A549 (cell line): ENCODE results near the gene NGEF. TPM values are rescaled to one million over a fixed set of nuclear protein-coding genes. Genes with fewer than 3 reads are reported as not detected.

Experiments
- ATAC-seq, 2 experiments: fragments of 200-7000 bp in 1 of 2; fragments of >200 bp in 1 of 2; cut with Nextera tagmentation in 1 of 2; cut with Tn5 transposase in 1 of 2; 3 replicates each; pipeline versions ENCODE4 v1.8.0 to v1.9.1; 2018 to 2020; ENCODE audit warnings: mild to moderate bottlenecking in 1 of 2, moderate library complexity in 1 of 2
- CTCF ChIA-PET: fragments of 300-600 bp; sonication (Branson Sonifier 250); formaldehyde crosslinking; extraction: SDS; loops from one replicate; lab custom pipeline; 2021; ENCODE audit warnings: antibody characterized with exemption, inconsistent platforms; lab: Yijun Ruan, JAX
- POLR2A ChIA-PET: fragments of 350-600 bp; formaldehyde crosslinking; extraction: SDS; loops from one replicate; lab custom pipeline; 2021; ENCODE audit warnings: antibody characterized with exemption, inconsistent platforms; lab: Yijun Ruan, JAX
- DNase-seq, 2 experiments: peaks; one replicate each; pipeline versions ENCODE4 v3.0.0 to v3.0.0-alpha.2; 2011 to 2016; ENCODE audit warnings: low read depth in 1 of 2, low spot score in 1 of 2
- FAIRE-seq: peaks from 2 replicates; lab custom pipeline; 2011; peaks lifted over from hg19 to GRCh38; lab: Jason Lieb, UNC
- H3K27ac ChIP-seq, 2 experiments: fragments of >200 bp; sonication (Bioruptor Twin); formaldehyde crosslinking; 3 replicates each; pipeline ENCODE4 v1.5.1; 2016 to 2017
- H3K4me1 ChIP-seq: fragments of >200 bp; sonication (Bioruptor Twin); formaldehyde crosslinking; 3 replicates; pipeline ENCODE4 v1.6.1; 2016
- H3K4me2 ChIP-seq: fragments of >200 bp; sonication (Bioruptor Twin); formaldehyde crosslinking; 3 replicates; pipeline ENCODE4 v1.6.1; 2016
- H3K4me3 ChIP-seq: fragments of >200 bp; sonication (Bioruptor Twin); formaldehyde crosslinking; 3 replicates; pipeline ENCODE4 v1.5.1; 2016
- H3K9me3 ChIP-seq: fragments of >200 bp; sonication (Bioruptor Twin); formaldehyde crosslinking; 3 replicates; pipeline ENCODE4 v1.6.1; 2016
- CBX2 ChIP-seq: fragments of 200-600 bp; sonication (generic); IDR thresholded peaks from 2 replicates; pipeline ENCODE4 v1.6.1; 2016; ENCODE audit warnings: low read depth, mild to moderate bottlenecking, borderline replicate concordance
- EP300 ChIP-seq, 2 experiments: fragments of >200 bp; sonication (Bioruptor Twin); formaldehyde crosslinking; IDR thresholded peaks; 2 replicates in 1 of 2; 3 replicates in 1 of 2; pipeline ENCODE4 v1.6.1; 2016 to 2017
- FOSB ChIP-seq: fragments of 250-450 bp; sonication (Bioruptor Pico); IDR thresholded peaks from 2 replicates; pipeline ENCODE4 v1.5.0; 2020; ENCODE audit warnings: mild to moderate bottlenecking, moderate library complexity
- FOXS1 ChIP-seq: fragments of 250-450 bp; sonication (Bioruptor Pico); IDR thresholded peaks from 2 replicates; pipeline ENCODE4 v1.5.0; 2020; ENCODE audit warnings: mild to moderate bottlenecking, moderate library complexity
- HEYL ChIP-seq: fragments of 250-450 bp; sonication (Bioruptor Pico); IDR thresholded peaks from 2 replicates; pipeline ENCODE4 v1.8.0; 2021; ENCODE audit warnings: mild to moderate bottlenecking, moderate library complexity
- HOXA7 ChIP-seq: fragments of 250-450 bp; sonication (Bioruptor Pico); IDR thresholded peaks from 2 replicates; pipeline ENCODE4 v1.5.0; 2020; ENCODE audit warnings: mild to moderate bottlenecking, moderate library complexity
- KDM5A ChIP-seq: fragments of 200-600 bp; sonication (generic); IDR thresholded peaks from 2 replicates; pipeline ENCODE4 v1.6.1; 2016; ENCODE audit warnings: antibody characterized with exemption, mild to moderate bottlenecking
- MAFK ChIP-seq: fragments of 450-650 bp; IDR thresholded peaks from 2 replicates; pipeline ENCODE4 v1.6.1; 2014; ENCODE audit not compliant: partially characterized antibody
- MAZ ChIP-seq: fragments of 150-350 bp; IDR thresholded peaks from 2 replicates; pipeline ENCODE4 v1.6.1; 2014; ENCODE audit warnings: antibody characterized with exemption, low read depth, low read length, borderline replicate concordance
- NPAS2 ChIP-seq: fragments of 250-450 bp; sonication (Bioruptor Pico); IDR thresholded peaks from 2 replicates; pipeline ENCODE4 v1.8.0; 2022; ENCODE audit warnings: mild to moderate bottlenecking, moderate library complexity, borderline replicate concordance
- PHF8 ChIP-seq: fragments of 200-600 bp; sonication (generic); IDR thresholded peaks from 2 replicates; pipeline ENCODE4 v1.6.1; 2016; ENCODE audit warnings: low read depth, mild to moderate bottlenecking, antibody characterized with exemption, moderate library complexity, borderline replicate concordance
- RAD21 ChIP-seq, 2 experiments: fragments of >200 bp in 1 of 2; sonication (Bioruptor Twin) in 1 of 2; formaldehyde crosslinking in 1 of 2; IDR thresholded peaks in 1 of 2; conservative IDR thresholded peaks in 1 of 2; 2 replicates in 1 of 2; 3 replicates in 1 of 2; pipeline ENCODE4 v1.6.1; 2012 to 2018; ENCODE audit warnings: inconsistent platforms in 1 of 2
- RARB ChIP-seq: fragments of 250-450 bp; sonication (Bioruptor Pico); IDR thresholded peaks from 2 replicates; pipeline ENCODE4 v1.8.0; 2021; ENCODE audit warnings: mild to moderate bottlenecking, moderate library complexity
- RFX5 ChIP-seq: fragments of 450-650 bp; IDR thresholded peaks from 2 replicates; pipeline ENCODE4 v1.7.1; 2014; ENCODE audit warnings: antibody characterized with exemption, mild to moderate bottlenecking, moderate library complexity
- TFCP2L1 ChIP-seq: fragments of 250-450 bp; sonication (Bioruptor Pico); IDR thresholded peaks from 2 replicates; pipeline ENCODE4 v1.5.0; 2021; ENCODE audit warnings: mild to moderate bottlenecking
- ZC3H11A ChIP-seq: fragments of 450-650 bp; IDR thresholded peaks from 2 replicates; pipeline ENCODE4 v1.6.1; 2014; ENCODE audit warnings: antibody characterized with exemption, mild to moderate bottlenecking
- ZFP36 ChIP-seq: fragments of 450-650 bp; IDR thresholded peaks from 2 replicates; pipeline ENCODE4 v1.6.1; 2014; ENCODE audit warnings: borderline replicate concordance; ENCODE audit not compliant: partially characterized antibody
- ZNF302 ChIP-seq: fragments of 250-450 bp; sonication (Bioruptor Pico); IDR thresholded peaks from 2 replicates; pipeline ENCODE4 v1.9.0; 2021; ENCODE audit warnings: inconsistent platforms, mild to moderate bottlenecking, moderate library complexity
- WGBS: methylation state at CpG from one replicate; pipeline ENCODE4 v1.1.6; 2017; ENCODE audit errors: missing lambda C conversion rate; 5-methylcytosine and 5-hydroxymethylcytosine counted together
- polyA plus RNA-seq, 4 experiments: library from polyadenylated mRNA; depleted of rRNA in 3 of 4; stranded (reverse); fragments of >200 nt; fragmentation: RNase III in 1 of 4; extraction: RNeasy Plus Mini Kit Qiagen cat#74134 plus additional on column Dnase treatment in 1 of 4; gene quantifications; 2 replicates in 3 of 4; 3 replicates in 1 of 4; pipeline ENCODE4 v1.2.3, GENCODE V29; 2011 to 2017
- TF ChIP-seq, protein P1 (sequence below): fragments of >200 bp; sonication (Bioruptor Twin); formaldehyde crosslinking; IDR thresholded peaks from 2 replicates; pipeline ENCODE4 v1.6.1; 2016
- TF ChIP-seq, protein P2 (sequence below): fragments of 150-350 bp; IDR thresholded peaks from 2 replicates; pipeline ENCODE4 v1.6.1; 2014; ENCODE audit warnings: low read depth, mild to moderate bottlenecking, low read length
- TF ChIP-seq, protein P3 (sequence below): IDR thresholded peaks from 2 replicates; pipeline ENCODE4 v1.6.1; 2012
- TF ChIP-seq, protein P4 (sequence below): fragments of >200 bp; sonication (Bioruptor Twin); formaldehyde crosslinking; IDR thresholded peaks from 3 replicates; pipeline ENCODE4 v1.5.1; 2016
- TF ChIP-seq, protein P5 (sequence below): fragments of 200-600 bp; sonication (generic); IDR thresholded peaks from 2 replicates; pipeline ENCODE4 v1.6.1; 2016; ENCODE audit warnings: antibody characterized with exemption, mild to moderate bottlenecking, moderate library complexity

The NGEF gene
- polyA plus RNA-seq, 2 of the 4 experiments (the other 2 are of a cell fraction), result 8.1 to 9.7 TPM

DNA sequence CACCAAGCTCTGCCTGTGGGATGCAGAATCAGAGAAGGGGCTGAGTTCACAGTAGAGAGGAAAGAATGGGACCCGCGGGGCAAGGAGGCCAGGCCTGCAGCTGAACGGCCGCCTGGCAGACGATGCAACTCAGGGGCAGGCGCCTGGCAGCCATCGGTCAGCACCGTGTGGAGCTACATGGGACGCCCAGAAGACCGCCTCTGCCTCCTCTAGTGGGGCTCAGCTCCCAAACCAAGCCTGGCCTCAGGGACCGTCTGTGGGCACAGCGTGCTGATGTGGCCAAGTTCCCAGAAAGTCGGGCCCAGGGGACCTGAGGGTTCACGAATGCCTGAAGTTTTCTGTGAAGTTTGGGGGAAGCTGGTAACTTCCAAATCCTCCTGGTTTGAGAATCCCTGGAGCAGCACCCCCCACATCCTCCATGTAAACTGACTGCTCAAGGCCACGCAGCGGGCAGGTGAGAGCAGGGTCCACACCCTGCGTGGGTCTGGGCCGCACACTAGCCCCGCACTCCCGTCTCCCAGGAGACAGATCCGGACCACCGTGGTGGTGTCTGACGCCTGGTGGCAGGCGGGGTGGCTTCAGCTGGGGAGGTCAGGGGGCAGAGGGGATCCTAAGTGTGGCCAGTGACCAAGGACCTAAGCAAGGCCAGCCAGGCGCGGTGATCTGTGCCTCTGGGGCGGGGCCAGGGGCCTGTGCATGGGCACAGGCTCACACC is 128.3 kb downstream of the NGEF start:
- no peak for DNase-seq
- H3K4me2 ChIP-seq, result no peak overlapping the region
- WGBS, result 93% methylated on average over 21 of the region's 27 CpGs
- CTCF ChIA-PET, result interaction anchor here (0.9 to 1.2 kb wide), 4 partner anchors 41 to 367 kb away, joined by 3 to 4 read pairs (median 3); partner anchors contain the start of gene ATG16L1
- TF ChIP-seq HEYL, result no peak
- TF ChIP-seq MAFK, result no peak
- TF ChIP-seq, all 56 proteins: peak for 0
- ATAC-seq (no peak), FAIRE-seq (no peak)
- Histone ChIP-seq H3K4me3 (no peak overlapping the region), H3K9me3 (no peaks in the 10 kb centered on the region), H3K27ac (peak overlapping the region in 1 of 2 experiments; percentile 47; a peak in 2 of 6 replicates), H3K4me1 (peaks cover 12% of the 10 kb centered on the region; the same call in 1 of the 3 replicates)
- POLR2A ChIA-PET, result no interaction called here

DNA sequence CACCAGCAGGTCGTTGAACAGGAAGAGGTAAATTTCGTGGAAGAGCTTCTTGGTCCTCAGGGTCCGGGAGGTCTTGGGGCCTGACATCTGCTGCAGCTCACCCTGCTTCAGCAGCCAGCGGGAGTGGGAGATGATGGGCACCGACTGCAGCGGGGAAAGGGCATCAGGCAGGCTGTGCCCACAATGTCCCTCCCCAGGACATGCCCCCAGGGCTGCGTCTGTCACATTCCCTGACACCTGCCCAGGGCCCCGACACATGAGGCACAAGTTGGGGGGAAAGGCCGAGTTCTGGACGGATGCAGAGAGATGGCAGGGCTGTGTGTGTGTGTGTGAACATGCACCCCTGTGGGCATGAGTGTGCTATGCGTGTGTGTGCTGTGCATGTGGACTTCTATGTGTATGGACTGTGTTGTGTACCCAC is 129.0 kb downstream of the NGEF start:
- Histone ChIP-seq H3K9me3 (no peaks in the 10 kb centered on the region), H3K4me3 (no peak overlapping the region), H3K4me2 (no peak overlapping the region), H3K4me1 (peaks cover 19% of the 10 kb centered on the region; the same call in 2 of the 3 replicates), H3K27ac (peak overlapping the region in 1 of 2 experiments; percentile 47; a peak in 1 of 6 replicates)
- ChIA-PET CTCF (interaction anchor here (0.8 to 1.2 kb wide), 5 partner anchors 31 to 368 kb away, joined by 3 to 4 read pairs (median 3); partner anchors contain the start of gene ATG16L1), POLR2A (no interaction called here)
- ATAC-seq (no peak), FAIRE-seq (no peak), DNase-seq (no peak)
- WGBS, result 77% methylated on average over 7 of the region's 11 CpGs
- TF ChIP-seq MAZ (no peak), RARB (CRISPR knock-in tag) (no peak), EP300 (IDR thresholded peaks at IDR 0.05) (no peak), CBX2 (no peak), TFCP2L1 (CRISPR knock-in tag) (no peak), RAD21 (conservative IDR thresholded peaks at IDR 0.05 in 1 of 2, IDR thresholded peaks at IDR 0.05 in 1 of 2) (no peak), ZNF302 (no peak), ZC3H11A (no peak), KDM5A (no peak), ZFP36 (no peak), RFX5 (no peak), PHF8 (no peak)
- TF ChIP-seq, protein P1, sequence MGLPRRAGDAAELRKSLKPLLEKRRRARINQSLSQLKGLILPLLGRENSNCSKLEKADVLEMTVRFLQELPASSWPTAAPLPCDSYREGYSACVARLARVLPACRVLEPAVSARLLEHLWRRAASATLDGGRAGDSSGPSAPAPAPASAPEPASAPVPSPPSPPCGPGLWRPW, result no peak
- TF ChIP-seq, protein P2, sequence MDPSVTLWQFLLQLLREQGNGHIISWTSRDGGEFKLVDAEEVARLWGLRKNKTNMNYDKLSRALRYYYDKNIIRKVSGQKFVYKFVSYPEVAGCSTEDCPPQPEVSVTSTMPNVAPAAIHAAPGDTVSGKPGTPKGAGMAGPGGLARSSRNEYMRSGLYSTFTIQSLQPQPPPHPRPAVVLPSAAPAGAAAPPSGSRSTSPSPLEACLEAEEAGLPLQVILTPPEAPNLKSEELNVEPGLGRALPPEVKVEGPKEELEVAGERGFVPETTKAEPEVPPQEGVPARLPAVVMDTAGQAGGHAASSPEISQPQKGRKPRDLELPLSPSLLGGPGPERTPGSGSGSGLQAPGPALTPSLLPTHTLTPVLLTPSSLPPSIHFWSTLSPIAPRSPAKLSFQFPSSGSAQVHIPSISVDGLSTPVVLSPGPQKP, result no peak
- TF ChIP-seq, protein P3, sequence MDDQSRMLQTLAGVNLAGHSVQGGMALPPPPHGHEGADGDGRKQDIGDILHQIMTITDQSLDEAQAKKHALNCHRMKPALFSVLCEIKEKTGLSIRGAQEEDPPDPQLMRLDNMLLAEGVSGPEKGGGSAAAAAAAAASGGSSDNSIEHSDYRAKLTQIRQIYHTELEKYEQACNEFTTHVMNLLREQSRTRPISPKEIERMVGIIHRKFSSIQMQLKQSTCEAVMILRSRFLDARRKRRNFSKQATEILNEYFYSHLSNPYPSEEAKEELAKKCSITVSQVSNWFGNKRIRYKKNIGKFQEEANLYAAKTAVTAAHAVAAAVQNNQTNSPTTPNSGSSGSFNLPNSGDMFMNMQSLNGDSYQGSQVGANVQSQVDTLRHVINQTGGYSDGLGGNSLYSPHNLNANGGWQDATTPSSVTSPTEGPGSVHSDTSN, result no peak

DNA sequence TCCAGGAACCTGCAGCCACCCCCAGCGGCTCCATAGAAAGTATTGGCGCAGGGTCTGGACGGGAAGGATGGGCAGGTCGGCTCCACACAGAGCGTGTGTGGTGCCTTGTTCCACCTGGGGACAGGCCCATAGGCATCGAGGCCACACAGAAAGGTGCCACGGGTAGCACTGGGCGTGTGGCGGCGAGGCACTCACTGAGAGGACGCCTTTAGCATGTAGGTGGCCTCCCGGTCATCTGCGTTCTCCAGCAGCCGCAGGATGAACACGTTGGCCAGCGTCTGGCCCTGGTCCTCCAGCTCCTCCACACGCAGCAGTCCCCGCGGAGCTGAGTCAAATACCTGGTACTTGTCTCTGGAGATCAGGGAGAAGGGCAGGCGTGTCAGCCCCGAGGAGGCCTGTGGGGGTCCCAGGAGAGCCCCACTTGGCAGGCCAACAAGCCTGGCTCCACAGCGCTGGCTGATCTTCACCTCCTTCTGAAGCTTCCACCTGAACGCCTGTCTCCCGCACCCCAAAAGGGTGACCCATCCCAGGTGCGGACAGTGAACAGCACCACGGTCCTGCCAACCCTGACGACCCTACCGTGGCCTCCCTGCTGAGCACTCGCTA is 129.8 kb downstream of the NGEF start:
- 97% methylated on average over 13 of the region's 29 CpGs for WGBS
- Histone ChIP-seq H3K4me3 (no peak overlapping the region), H3K27ac (no peak overlapping the region), H3K4me1 (peaks cover 27% of the 10 kb centered on the region), H3K9me3 (no peaks in the 10 kb centered on the region), H3K4me2 (no peak overlapping the region)
- ChIA-PET POLR2A (no interaction called here), CTCF (interaction anchor here (0.8 to 2.1 kb wide), 4 partner anchors 30 to 170 kb away, joined by 3 to 10 read pairs (median 4); no protein-coding TSS in a partner anchor)
- no peak for DNase-seq
- no peak for FAIRE-seq
- no peak for ATAC-seq
- TF ChIP-seq RARB (CRISPR knock-in tag) (no peak), MAZ (no peak), FOSB (CRISPR knock-in tag) (no peak), NPAS2 (CRISPR knock-in tag) (no peak), FOXS1 (CRISPR knock-in tag) (no peak), HOXA7 (CRISPR knock-in tag) (no peak), EP300 (IDR thresholded peaks at IDR 0.05) (no peak), HEYL (no peak), PHF8 (no peak)
- TF ChIP-seq, protein P4, sequence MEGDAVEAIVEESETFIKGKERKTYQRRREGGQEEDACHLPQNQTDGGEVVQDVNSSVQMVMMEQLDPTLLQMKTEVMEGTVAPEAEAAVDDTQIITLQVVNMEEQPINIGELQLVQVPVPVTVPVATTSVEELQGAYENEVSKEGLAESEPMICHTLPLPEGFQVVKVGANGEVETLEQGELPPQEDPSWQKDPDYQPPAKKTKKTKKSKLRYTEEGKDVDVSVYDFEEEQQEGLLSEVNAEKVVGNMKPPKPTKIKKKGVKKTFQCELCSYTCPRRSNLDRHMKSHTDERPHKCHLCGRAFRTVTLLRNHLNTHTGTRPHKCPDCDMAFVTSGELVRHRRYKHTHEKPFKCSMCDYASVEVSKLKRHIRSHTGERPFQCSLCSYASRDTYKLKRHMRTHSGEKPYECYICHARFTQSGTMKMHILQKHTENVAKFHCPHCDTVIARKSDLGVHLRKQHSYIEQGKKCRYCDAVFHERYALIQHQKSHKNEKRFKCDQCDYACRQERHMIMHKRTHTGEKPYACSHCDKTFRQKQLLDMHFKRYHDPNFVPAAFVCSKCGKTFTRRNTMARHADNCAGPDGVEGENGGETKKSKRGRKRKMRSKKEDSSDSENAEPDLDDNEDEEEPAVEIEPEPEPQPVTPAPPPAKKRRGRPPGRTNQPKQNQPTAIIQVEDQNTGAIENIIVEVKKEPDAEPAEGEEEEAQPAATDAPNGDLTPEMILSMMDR, result no peak
- TF ChIP-seq, protein P5, sequence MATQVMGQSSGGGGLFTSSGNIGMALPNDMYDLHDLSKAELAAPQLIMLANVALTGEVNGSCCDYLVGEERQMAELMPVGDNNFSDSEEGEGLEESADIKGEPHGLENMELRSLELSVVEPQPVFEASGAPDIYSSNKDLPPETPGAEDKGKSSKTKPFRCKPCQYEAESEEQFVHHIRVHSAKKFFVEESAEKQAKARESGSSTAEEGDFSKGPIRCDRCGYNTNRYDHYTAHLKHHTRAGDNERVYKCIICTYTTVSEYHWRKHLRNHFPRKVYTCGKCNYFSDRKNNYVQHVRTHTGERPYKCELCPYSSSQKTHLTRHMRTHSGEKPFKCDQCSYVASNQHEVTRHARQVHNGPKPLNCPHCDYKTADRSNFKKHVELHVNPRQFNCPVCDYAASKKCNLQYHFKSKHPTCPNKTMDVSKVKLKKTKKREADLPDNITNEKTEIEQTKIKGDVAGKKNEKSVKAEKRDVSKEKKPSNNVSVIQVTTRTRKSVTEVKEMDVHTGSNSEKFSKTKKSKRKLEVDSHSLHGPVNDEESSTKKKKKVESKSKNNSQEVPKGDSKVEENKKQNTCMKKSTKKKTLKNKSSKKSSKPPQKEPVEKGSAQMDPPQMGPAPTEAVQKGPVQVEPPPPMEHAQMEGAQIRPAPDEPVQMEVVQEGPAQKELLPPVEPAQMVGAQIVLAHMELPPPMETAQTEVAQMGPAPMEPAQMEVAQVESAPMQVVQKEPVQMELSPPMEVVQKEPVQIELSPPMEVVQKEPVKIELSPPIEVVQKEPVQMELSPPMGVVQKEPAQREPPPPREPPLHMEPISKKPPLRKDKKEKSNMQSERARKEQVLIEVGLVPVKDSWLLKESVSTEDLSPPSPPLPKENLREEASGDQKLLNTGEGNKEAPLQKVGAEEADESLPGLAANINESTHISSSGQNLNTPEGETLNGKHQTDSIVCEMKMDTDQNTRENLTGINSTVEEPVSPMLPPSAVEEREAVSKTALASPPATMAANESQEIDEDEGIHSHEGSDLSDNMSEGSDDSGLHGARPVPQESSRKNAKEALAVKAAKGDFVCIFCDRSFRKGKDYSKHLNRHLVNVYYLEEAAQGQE, result no peak
